Neural cell (in vitro differentiated cells): Measurements from ENCODE around the gene PFKP. TPM values are rescaled to one million over a fixed set of nuclear protein-coding genes. Genes with fewer than 3 reads are reported as not detected.

ENCODE experiments used
- H2AFZ ChIP-seq: fragments of 200-600, 300-800 bp; sonication (generic), shearing (Covaris generic); 2 replicates; pipeline ENCODE4 v1.6.0; 2014; ENCODE audit warnings: low read depth, mild to moderate bottlenecking, antibody characterized with exemption, low read length, moderate library complexity
- H3F3A ChIP-seq: fragments of 200-600 bp; shearing (Covaris generic); 2 replicates; pipeline ENCODE4 v1.6.1; 2016; ENCODE audit warnings: mild to moderate bottlenecking, moderate library complexity, mixed read lengths, antibody characterized with exemption, low read length; ENCODE audit not compliant: insufficient read depth, poor library complexity, severe bottlenecking
- H3K27ac ChIP-seq: fragments of 200-600, 300-800 bp; sonication (generic), shearing (Covaris generic); 2 replicates; pipeline ENCODE4 v1.5.1; 2014; ENCODE audit warnings: mild to moderate bottlenecking, low read length, moderate library complexity
- H3K27me3 ChIP-seq: fragments of 300-800, 200-600 bp; sonication (generic), shearing (Covaris generic); 2 replicates; pipeline ENCODE4 v1.6.0; 2014; ENCODE audit warnings: mild to moderate bottlenecking, low read depth, low read length, moderate library complexity; ENCODE audit not compliant: insufficient read depth
- H3K36me3 ChIP-seq: fragments of 300-800, 200-600 bp; sonication (generic), shearing (Covaris generic); 2 replicates; pipeline ENCODE4 v1.5.1; 2014; ENCODE audit warnings: mild to moderate bottlenecking, antibody characterized with exemption, low read length, moderate library complexity; ENCODE audit not compliant: insufficient read depth
- H3K4me2 ChIP-seq: fragments of 300-800, 200-600 bp; sonication (generic), shearing (Covaris generic); 2 replicates; pipeline ENCODE4 v1.6.0; 2014; ENCODE audit warnings: mild to moderate bottlenecking, low read length
- H3K4me3 ChIP-seq: fragments of 300-800, 200-600 bp; sonication (generic), shearing (Covaris generic); 2 replicates; pipeline ENCODE4 v1.5.1; 2014; ENCODE audit warnings: mild to moderate bottlenecking, low read length, moderate library complexity
- H3K79me2 ChIP-seq: fragments of 200-600 bp; shearing (Covaris generic); replicated peaks from 2 replicates; pipeline ENCODE4 v1.6.0; 2014; ENCODE audit warnings: mild to moderate bottlenecking, low read length, moderate library complexity; ENCODE audit not compliant: insufficient read depth
- H3K9ac ChIP-seq: fragments of 300-800, 200-600 bp; sonication (generic), shearing (Covaris generic); 2 replicates; pipeline ENCODE4 v1.6.1; 2016; ENCODE audit warnings: mild to moderate bottlenecking, low read length, mixed read lengths
- H3K9me2 ChIP-seq: fragments of 200-600 bp; shearing (Covaris generic); 2 replicates; pipeline ENCODE4 v1.6.1; 2016; ENCODE audit warnings: mild to moderate bottlenecking, low read length, mixed read lengths; ENCODE audit not compliant: insufficient read depth
- H3K9me3 ChIP-seq: fragments of 200-600, 300-800 bp; sonication (generic), shearing (Covaris generic); 2 replicates; pipeline ENCODE4 v1.6.1; 2016; ENCODE audit warnings: mild to moderate bottlenecking, mixed run types, low read length, moderate library complexity, mixed read lengths
- H4K20me1 ChIP-seq: fragments of 200-600 bp; shearing (Covaris generic); 2 replicates; pipeline ENCODE4 v1.6.1; 2016; ENCODE audit warnings: mild to moderate bottlenecking, mixed run types; ENCODE audit not compliant: insufficient read depth
- CTCF ChIP-seq: fragments of 450-650 bp; IDR thresholded peaks from 2 replicates; pipeline ENCODE4 v1.5.1; 2014; ENCODE audit warnings: antibody characterized with exemption, mild to moderate bottlenecking, moderate library complexity; ENCODE audit not compliant: poor library complexity, severe bottlenecking
- EP300 ChIP-seq: fragments of 450-650 bp; conservative IDR thresholded peaks from 2 replicates; pipeline ENCODE4 v1.6.1; 2014; ENCODE audit warnings: antibody characterized with exemption, mild to moderate bottlenecking, moderate library complexity; ENCODE audit not compliant: poor library complexity, severe bottlenecking
- EZH2 ChIP-seq: fragments of 200-600, 300-800 bp; shearing (Covaris generic), sonication (generic); IDR thresholded peaks from 2 replicates; pipeline ENCODE4 v1.6.1; 2014; ENCODE audit warnings: antibody characterized with exemption, low read length, borderline replicate concordance, mild to moderate bottlenecking; ENCODE audit not compliant: insufficient read depth, poor library complexity, severe bottlenecking
- MXI1 ChIP-seq: fragments of 450-650 bp; conservative IDR thresholded peaks from 2 replicates; pipeline ENCODE4 v1.6.1; 2014; ENCODE audit warnings: antibody characterized with exemption, mild to moderate bottlenecking; ENCODE audit not compliant: poor library complexity, severe bottlenecking
- POLR2AphosphoS5 ChIP-seq: IDR thresholded peaks from 2 replicates; pipeline ENCODE4 v1.6.1; 2012
- RAD21 ChIP-seq: fragments of 450-650 bp; conservative IDR thresholded peaks from 2 replicates; pipeline ENCODE4 v1.6.1; 2014; ENCODE audit warnings: antibody characterized with exemption, mild to moderate bottlenecking, moderate library complexity
- REST ChIP-seq: IDR thresholded peaks from 2 replicates; pipeline ENCODE4 v1.6.1; 2012; ENCODE audit warnings: borderline replicate concordance
- SMC3 ChIP-seq: fragments of 450-650 bp; conservative IDR thresholded peaks from 2 replicates; pipeline ENCODE4 v1.6.1; 2014; ENCODE audit warnings: antibody characterized with exemption, mild to moderate bottlenecking, moderate library complexity; ENCODE audit not compliant: poor library complexity
- TAF1 ChIP-seq: IDR thresholded peaks from 2 replicates; pipeline ENCODE4 v1.6.1; 2012; ENCODE audit warnings: low read depth
- polyA plus RNA-seq: library from polyadenylated mRNA; depleted of rRNA; stranded (reverse); fragments of >200 nt; gene quantifications from 2 replicates; pipeline ENCODE4 v1.2.3, GENCODE V29; 2014

PFKP gene
- polyA plus RNA-seq, 1 donor from 2014 or later, result 27.9 TPM

GRCh38 chr10:3022027-3022426 is 45.3 kb upstream of the PFKP start:
- Histone ChIP-seq H4K20me1 (no peaks in the 10 kb centered on the region), H3K27ac (no peak overlapping the region), H2AFZ (no peak overlapping the region), H3K4me2 (no peak overlapping the region), H3F3A (no peaks in the 10 kb centered on the region), H3K27me3 (no peaks in the 10 kb centered on the region), H3K9ac (no peak overlapping the region), H3K79me2 (no peaks in the 10 kb centered on the region), H3K4me3 (no peak overlapping the region), H3K9me3 (no peaks in the 10 kb centered on the region), H3K9me2 (no peaks in the 10 kb centered on the region), H3K36me3 (no peaks in the 10 kb centered on the region)
- TF ChIP-seq EZH2, result no peak
- TF ChIP-seq CTCF, result no peak
- no peak for TF ChIP-seq TAF1
- TF ChIP-seq POLR2AphosphoS5, result no peak
- no peak for TF ChIP-seq MXI1
- TF ChIP-seq SMC3, result no peak

GRCh38 chr10:3023892-3024291 is 43.5 kb upstream of the PFKP start:
- H3K9me2 ChIP-seq, result no peaks in the 10 kb centered on the region
- no peak overlapping the region for H3K27ac ChIP-seq
- no peaks in the 10 kb centered on the region for H3F3A ChIP-seq
- H2AFZ ChIP-seq, result no peak overlapping the region
- H3K4me3 ChIP-seq, result no peak overlapping the region
- H3K79me2 ChIP-seq, result no peaks in the 10 kb centered on the region
- no peak overlapping the region for H3K9ac ChIP-seq
- no peak overlapping the region for H3K4me2 ChIP-seq
- H3K9me3 ChIP-seq, result no peaks in the 10 kb centered on the region
- H3K36me3 ChIP-seq, result no peaks in the 10 kb centered on the region
- no peaks in the 10 kb centered on the region for H3K27me3 ChIP-seq
- no peak for TF ChIP-seq RAD21
- TF ChIP-seq TAF1, result no peak
- no peak for TF ChIP-seq EP300
- TF ChIP-seq POLR2AphosphoS5, result no peak
- no peak for TF ChIP-seq REST
- TF ChIP-seq CTCF, result no peak
- TF ChIP-seq MXI1, result no peak
- no peak for TF ChIP-seq EZH2
- TF ChIP-seq SMC3, result no peak
- no peaks in the 10 kb centered on the region for H4K20me1 ChIP-seq
